Upper lobe of left lung (tissue), 6 donors: ENCODE results near the gene ZSCAN26. TPM values are rescaled to one million over a fixed set of nuclear protein-coding genes. Genes with fewer than 3 reads are reported as not detected.

Experiments used
- ATAC-seq, 2 donors: fragments of 200-7000 bp; cut with Tn5 transposase; one replicate each; pipeline ENCODE4 v1.9.1; 2022; ENCODE audit warnings: mild to moderate bottlenecking in 2 of 2, moderate library complexity in 2 of 2; ENCODE audit not compliant: low FRiP score in 2 of 2
- DNase-seq, 2 donors: peaks; one replicate each; pipeline ENCODE4 v3.0.0-alpha.2; 2019 to 2020
- H3K27ac ChIP-seq, 4 donors: fragments of 200-600 bp; sonication (generic); one replicate each; pipeline ENCODE4 v1.5.1; 2016 to 2019
- H3K27me3 ChIP-seq, 4 donors: fragments of 200-600 bp; sonication (generic); one replicate each; pipeline ENCODE4 v1.5.1; 2017 to 2019
- H3K36me3 ChIP-seq, 4 donors: fragments of 200-600 bp; sonication (generic); one replicate each; pipeline ENCODE4 v1.5.1; 2016 to 2019
- H3K4me1 ChIP-seq, 4 donors: fragments of 200-600 bp; sonication (generic); one replicate each; pipeline ENCODE4 v1.5.1; 2018 to 2019
- H3K4me3 ChIP-seq, 4 donors: fragments of 200-600 bp; sonication (generic); one replicate each; pipeline ENCODE4 v1.5.1; 2017 to 2019; ENCODE audit warnings: mild to moderate bottlenecking in 2 of 4, moderate library complexity in 1 of 4
- H3K9me3 ChIP-seq, 4 donors: fragments of 200-600 bp; sonication (generic); one replicate each; pipeline ENCODE4 v1.5.1; 2018 to 2019
- EP300 ChIP-seq, 4 donors: sonication (generic); formaldehyde crosslinking; IDR thresholded peaks; one replicate each; pipeline ENCODE4 v1.5.1; 2017; ENCODE audit warnings: antibody characterized with exemption in 4 of 4, control low read depth in 2 of 4
- POLR2A ChIP-seq, 4 donors: fragments of 450-650 bp; IDR thresholded peaks; one replicate each; pipeline ENCODE4 v1.5.1; 2016 to 2017; ENCODE audit warnings: antibody characterized with exemption in 4 of 4, mild to moderate bottlenecking in 2 of 4
- POLR2AphosphoS5 ChIP-seq, 2 donors: sonication (generic); formaldehyde crosslinking; IDR thresholded peaks; one replicate each; pipeline ENCODE4 v1.5.1; 2017; ENCODE audit warnings: antibody characterized with exemption in 2 of 2
- WGBS, 2 donors: methylation state at CpG; one replicate each; pipeline ENCODE4 v1.1.5; 2017 to 2018; 5-methylcytosine and 5-hydroxymethylcytosine counted together
- total RNA-seq, 6 donors: library from RNA; depleted of rRNA in 4 of 6; stranded (reverse); fragments of >200 nt in 4 of 6; gene quantifications; one replicate each; pipeline versions ENCODE4 v1.1.0 to v1.2.1, GENCODE V29; 2016 to 2021
- TF ChIP-seq, protein P1 (sequence below), 6 experiments: fragments of 450-650 bp in 4 of 6; fragments of 200-600 bp in 2 of 6; sonication (generic) in 2 of 6; IDR thresholded peaks; one replicate each; pipeline ENCODE4 v1.5.1; 2016 to 2019; ENCODE audit warnings: antibody characterized with exemption in 6 of 6
- donor health status: DM: no; HTN: no; CAD: no; lungs with moderate emphysema.
- donor health status: DM: no; HTN: yes; CAD: no; lungs with severe emphysema.

Gene ZSCAN26
- total RNA-seq, 6 donors from 2014 or later = 9.1 to 24.1 (median 11.4) TPM

DNA sequence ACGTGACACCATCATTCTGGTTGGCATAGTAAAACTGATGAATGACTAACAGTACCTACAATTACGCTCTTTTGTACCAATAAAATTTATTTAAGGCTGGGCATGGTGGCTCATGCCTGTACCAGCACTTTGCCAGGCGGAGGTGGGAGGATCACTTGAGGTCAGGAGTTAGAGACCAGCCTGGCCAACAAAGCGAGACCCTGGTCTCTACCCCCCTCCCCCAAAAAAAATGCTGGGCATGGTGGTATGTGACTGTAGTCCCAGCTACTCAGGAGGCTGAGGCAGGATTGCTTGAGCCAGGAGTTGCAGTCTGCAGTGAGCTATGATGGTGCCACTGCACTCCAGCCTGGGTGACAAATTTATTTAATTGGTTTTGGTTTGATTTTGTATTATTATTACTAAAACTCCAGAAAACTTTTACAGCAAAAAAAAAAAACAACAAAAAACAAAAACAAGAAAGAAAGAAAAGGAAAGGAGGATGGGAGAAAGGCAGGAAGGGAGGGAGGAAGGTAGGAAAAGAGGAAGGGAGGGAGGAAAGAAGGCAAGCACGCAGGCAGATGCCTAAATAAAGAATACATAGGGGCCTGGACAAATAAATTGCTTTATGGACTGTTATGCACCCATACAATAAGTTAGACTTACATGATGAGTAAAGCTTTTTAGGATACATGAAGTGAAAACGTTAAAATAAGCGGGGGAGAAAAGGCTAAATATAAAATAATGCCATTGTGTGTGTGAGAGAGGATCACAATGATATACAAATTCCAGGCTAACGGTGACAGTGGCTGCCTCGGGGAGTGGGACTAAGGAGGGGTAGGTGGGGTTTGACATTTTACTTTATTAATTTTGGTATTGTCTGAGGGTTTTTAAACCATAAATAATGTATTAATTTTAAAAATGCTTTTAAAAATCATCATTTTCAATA is 42.5 kb upstream of the ZSCAN26 start:
- WGBS, 2 donors = 52 to 57% methylated on average over 9 of the region's 9 CpGs
- TF ChIP-seq EP300 (IDR thresholded peaks at IDR 0.05) (no peak), POLR2A (IDR thresholded peaks at IDR 0.05) (no peak), POLR2AphosphoS5 (IDR thresholded peaks at IDR 0.05) (no peak)
- TF ChIP-seq, protein P1, sequence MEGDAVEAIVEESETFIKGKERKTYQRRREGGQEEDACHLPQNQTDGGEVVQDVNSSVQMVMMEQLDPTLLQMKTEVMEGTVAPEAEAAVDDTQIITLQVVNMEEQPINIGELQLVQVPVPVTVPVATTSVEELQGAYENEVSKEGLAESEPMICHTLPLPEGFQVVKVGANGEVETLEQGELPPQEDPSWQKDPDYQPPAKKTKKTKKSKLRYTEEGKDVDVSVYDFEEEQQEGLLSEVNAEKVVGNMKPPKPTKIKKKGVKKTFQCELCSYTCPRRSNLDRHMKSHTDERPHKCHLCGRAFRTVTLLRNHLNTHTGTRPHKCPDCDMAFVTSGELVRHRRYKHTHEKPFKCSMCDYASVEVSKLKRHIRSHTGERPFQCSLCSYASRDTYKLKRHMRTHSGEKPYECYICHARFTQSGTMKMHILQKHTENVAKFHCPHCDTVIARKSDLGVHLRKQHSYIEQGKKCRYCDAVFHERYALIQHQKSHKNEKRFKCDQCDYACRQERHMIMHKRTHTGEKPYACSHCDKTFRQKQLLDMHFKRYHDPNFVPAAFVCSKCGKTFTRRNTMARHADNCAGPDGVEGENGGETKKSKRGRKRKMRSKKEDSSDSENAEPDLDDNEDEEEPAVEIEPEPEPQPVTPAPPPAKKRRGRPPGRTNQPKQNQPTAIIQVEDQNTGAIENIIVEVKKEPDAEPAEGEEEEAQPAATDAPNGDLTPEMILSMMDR (IDR thresholded peaks at IDR 0.05) = no peak
- H3K9me3 ChIP-seq = no peaks in the 10 kb centered on the region
- no peaks in the 10 kb centered on the region for H3K27me3 ChIP-seq
- peak overlapping the region in 3 of 4 donors; percentile 71 to 89 (median 75) for H3K4me3 ChIP-seq
- H3K36me3 ChIP-seq = peaks cover 12 to 24% (median 15%) of the 10 kb centered on the region in 4 donors
- DNase-seq (no peak), ATAC-seq (no peak)
- peak overlapping the region; percentile 49 to 85 (median 78) for H3K27ac ChIP-seq
- H3K4me1 ChIP-seq = peaks cover 5 to 20% (median 9%) of the 10 kb centered on the region in 4 donors

DNA sequence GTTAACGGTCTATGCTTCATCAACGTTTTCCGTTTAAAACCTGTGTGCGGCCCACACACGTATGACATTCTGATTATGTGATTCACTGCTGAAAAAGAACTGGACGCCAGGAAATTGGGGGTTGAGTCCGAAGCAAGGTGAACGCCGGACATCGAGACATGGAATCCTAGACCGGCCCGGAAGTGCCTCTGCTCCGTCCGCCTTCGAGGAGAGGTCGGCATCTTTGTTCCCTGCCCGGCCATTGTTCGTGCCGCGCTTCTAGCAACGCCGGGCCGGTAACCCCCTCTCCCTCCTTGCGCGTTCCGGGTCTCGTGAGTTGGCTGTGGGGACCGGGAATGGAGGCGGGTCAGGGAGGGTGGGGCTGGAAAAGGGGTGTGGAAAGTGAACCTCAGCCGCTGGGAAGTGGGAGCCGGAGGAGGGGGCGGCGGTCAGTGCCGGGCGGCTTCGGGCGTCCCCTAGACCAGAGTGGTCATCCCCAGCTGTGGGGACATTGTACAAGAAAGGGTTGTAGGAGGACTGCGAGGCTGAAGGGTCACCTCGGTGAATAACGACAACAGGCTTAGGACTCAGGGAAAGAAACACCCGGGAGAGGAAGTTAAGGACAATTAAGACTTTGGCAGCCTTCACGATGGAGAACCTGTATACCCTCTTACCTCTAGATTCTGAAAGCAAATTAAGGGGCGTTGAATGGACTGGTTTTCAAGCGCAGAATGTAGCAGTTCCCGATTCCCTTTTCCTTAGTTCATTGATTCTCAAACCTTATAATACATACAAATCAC is 41.7 kb upstream of the ZSCAN26 start, which contains the start of gene ZSCAN9:
TSS of gene ZSCAN9 (plus strand) at position 220 of the 779 bp plus-strand sequence. CDS start 1,810 bp downstream, outside the sequence.
- Histone ChIP-seq H3K4me1 (peaks cover 5 to 16% (median 9%) of the 10 kb centered on the region in 4 donors), H3K9me3 (no peaks in the 10 kb centered on the region), H3K27ac (peak within 1 kb of the TSS; percentile 49 to 85 (median 78)), H3K4me3 (peak within 1 kb of the TSS; percentile 8 to 89 (median 73)), H3K36me3 (peaks cover 13 to 33% (median 18%) of the 10 kb centered on the region in 4 donors), H3K27me3 (no peaks in the 10 kb centered on the region)
- DNase-seq = peak; percentile 87 to 89
- peak; percentile 97 to 98 for ATAC-seq
- whole genome bisulfite sequencing, 2 donors = 2% methylated on average over 34 to 45 of the region's 45 CpGs
- peak; percentile 57 to 63 for TF ChIP-seq POLR2AphosphoS5 (IDR thresholded peaks at IDR 0.05)
- TF ChIP-seq, protein P1 (IDR thresholded peaks at IDR 0.05) = no peak
- TF ChIP-seq EP300 (IDR thresholded peaks at IDR 0.05) = no peak
- TF ChIP-seq POLR2A (IDR thresholded peaks at IDR 0.05) = peak in 1 of 4 donors; percentile 46

DNA sequence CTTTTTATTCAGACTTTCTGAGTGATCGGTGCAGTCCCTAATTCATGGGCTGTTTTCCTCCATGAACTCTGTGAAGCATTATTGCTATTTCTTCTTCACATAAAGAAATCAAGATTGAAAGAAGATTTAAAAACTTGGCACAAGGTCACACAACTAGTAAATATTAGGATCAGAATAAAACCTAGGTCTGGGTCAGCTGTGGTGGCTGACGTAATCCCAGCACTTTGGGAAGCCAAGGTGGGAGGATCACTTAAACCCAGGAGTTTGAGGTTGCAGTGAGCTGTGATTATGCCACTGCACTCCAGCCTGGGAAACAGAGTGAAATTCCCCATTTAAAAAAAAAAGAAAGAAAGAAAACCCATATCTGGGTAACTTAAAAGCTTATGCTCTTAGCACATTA is 40.5 kb upstream of the ZSCAN26 start:
- TF ChIP-seq EP300 (IDR thresholded peaks at IDR 0.05) (no peak), POLR2A (IDR thresholded peaks at IDR 0.05) (no peak)
- TF ChIP-seq, protein P1 (IDR thresholded peaks at IDR 0.05) = no peak
- H3K27me3 ChIP-seq = no peaks in the 10 kb centered on the region
- H3K4me3 ChIP-seq = no peak overlapping the region
- H3K4me1 ChIP-seq = peaks cover 5 to 16% (median 9%) of the 10 kb centered on the region in 4 donors
- H3K36me3 ChIP-seq = peaks cover 16 to 45% (median 24%) of the 10 kb centered on the region in 4 donors
- H3K27ac ChIP-seq = no peak overlapping the region
- DNase-seq = no peak
- H3K9me3 ChIP-seq = no peaks in the 10 kb centered on the region
- 89 to 90% methylated on average over 2 of the region's 2 CpGs for WGBS, 2 donors
- ATAC-seq = no peak

DNA sequence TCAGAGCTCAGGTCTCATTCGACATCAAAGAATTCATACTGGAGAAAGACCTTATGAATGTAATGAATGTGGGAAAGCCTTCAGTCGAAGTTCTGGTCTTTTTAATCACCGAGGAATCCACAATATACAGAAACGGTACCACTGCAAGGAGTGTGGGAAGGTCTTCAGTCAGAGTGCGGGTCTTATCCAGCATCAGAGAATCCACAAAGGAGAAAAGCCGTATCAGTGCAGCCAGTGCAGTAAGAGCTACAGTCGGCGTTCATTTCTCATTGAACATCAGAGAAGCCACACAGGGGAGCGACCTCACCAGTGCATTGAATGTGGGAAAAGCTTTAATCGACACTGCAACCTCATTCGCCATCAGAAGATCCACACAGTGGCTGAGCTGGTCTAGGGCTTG is 34.2 kb upstream of the ZSCAN26 start:
- 92 to 97% methylated on average over 11 of the region's 11 CpGs for WGBS, 2 donors
- H3K9me3 ChIP-seq = no peaks in the 10 kb centered on the region
- no peak overlapping the region for H3K27ac ChIP-seq
- H3K4me1 ChIP-seq = no peaks in the 10 kb centered on the region
- TF ChIP-seq POLR2A (IDR thresholded peaks at IDR 0.05) (no peak), EP300 (IDR thresholded peaks at IDR 0.05) (no peak), POLR2AphosphoS5 (IDR thresholded peaks at IDR 0.05) (no peak)
- TF ChIP-seq, protein P1 (IDR thresholded peaks at IDR 0.05) = no peak
- ATAC-seq (no peak), DNase-seq (no peak)
- no peaks in the 10 kb centered on the region for H3K27me3 ChIP-seq
- H3K4me3 ChIP-seq = no peak overlapping the region
- peaks cover 11 to 68% (median 38%) of the 10 kb centered on the region in 4 donors for H3K36me3 ChIP-seq
